NB4 (cell line): ENCODE results near the gene UBASH3A.

Source experiments
- POLR2A ChIP-seq: IDR thresholded peaks from 2 replicates; pipeline ENCODE4 v1.6.1; 2011; ENCODE audit warnings: mild to moderate bottlenecking; ENCODE audit not compliant: insufficient read length; ENCODE audit errors: extremely low read depth
- TF ChIP-seq, protein P1 (sequence below): IDR thresholded peaks from one replicate; pipeline ENCODE4 v1.5.1; 2012; ENCODE audit warnings: low read depth, low read length

DNA sequence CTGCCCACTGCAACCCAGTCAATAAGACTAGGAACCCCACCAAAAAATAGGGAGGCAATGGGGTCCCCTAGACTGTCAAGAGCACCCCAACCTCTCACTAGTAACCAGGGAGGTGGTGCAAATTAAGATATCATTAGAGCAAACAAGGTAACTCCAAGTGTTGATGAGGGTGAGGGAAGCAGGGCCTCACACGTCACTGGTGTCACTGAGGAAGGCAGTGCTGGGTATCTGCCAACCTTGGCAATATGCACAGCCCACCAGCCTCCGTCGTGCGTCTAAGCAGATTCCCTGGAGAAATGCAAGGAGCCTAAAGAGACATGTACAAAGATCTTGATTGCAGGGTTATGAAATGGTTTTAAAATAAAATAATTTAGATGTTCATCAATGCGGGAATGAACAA, 3.8 kb downstream of the UBASH3A start:
- TF ChIP-seq, protein P1, sequence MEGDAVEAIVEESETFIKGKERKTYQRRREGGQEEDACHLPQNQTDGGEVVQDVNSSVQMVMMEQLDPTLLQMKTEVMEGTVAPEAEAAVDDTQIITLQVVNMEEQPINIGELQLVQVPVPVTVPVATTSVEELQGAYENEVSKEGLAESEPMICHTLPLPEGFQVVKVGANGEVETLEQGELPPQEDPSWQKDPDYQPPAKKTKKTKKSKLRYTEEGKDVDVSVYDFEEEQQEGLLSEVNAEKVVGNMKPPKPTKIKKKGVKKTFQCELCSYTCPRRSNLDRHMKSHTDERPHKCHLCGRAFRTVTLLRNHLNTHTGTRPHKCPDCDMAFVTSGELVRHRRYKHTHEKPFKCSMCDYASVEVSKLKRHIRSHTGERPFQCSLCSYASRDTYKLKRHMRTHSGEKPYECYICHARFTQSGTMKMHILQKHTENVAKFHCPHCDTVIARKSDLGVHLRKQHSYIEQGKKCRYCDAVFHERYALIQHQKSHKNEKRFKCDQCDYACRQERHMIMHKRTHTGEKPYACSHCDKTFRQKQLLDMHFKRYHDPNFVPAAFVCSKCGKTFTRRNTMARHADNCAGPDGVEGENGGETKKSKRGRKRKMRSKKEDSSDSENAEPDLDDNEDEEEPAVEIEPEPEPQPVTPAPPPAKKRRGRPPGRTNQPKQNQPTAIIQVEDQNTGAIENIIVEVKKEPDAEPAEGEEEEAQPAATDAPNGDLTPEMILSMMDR, result no peak
- TF ChIP-seq POLR2A, result no peak
